Measurements from ENCODE around the gene RPP14. TPM values are rescaled to one million over a fixed set of nuclear protein-coding genes. Genes with fewer than 3 reads are reported as not detected.
"Not testable (repeated sequence)": the region's sequence is repeated elsewhere in the genome, so short reads cannot be mapped to it uniquely, and the experiment has no call there.

RPP14 gene
- total RNA-seq, 1 experiment from 2014 or later: 17.0 TPM

- DNase-seq (ENCODE audit: low spot score): no peak
- in situ Hi-C loops (cut with HindIII; ENCODE audit: low sequenced_read_pairs): no loop called here
Measured at GRCh38 chr3:58326267-58326900, 20.3 kb downstream of the RPP14 start.

- in situ Hi-C loops (cut with HindIII; ENCODE audit: low sequenced_read_pairs): no loop called here
- no peak for DNase-seq (ENCODE audit: low spot score)
Measured at GRCh38 chr3:58329150-58329921, 23.3 kb downstream of the RPP14 start.

GRCh38 chr3:58329922-58330413, 23.9 kb downstream of the RPP14 start:
- in situ Hi-C loops (cut with HindIII; ENCODE audit: low sequenced_read_pairs): no loop called here

GRCh38 chr3:58331593-58332152, 25.6 kb downstream of the RPP14 start:
- no peak for DNase-seq (ENCODE audit: low spot score)
- in situ Hi-C loops (cut with HindIII; ENCODE audit: low sequenced_read_pairs): no loop called here

More at GRCh38 chr3:58329922-58330413, 23.9 kb downstream of the RPP14 start:
- no peak for DNase-seq (ENCODE audit: low spot score)

GRCh38 chr3:58332575-58333188, 26.6 kb downstream of the RPP14 start, which contains the start of gene PXK:
Gene PXK (plus strand): TSS chr3:58332892. CDS start chr3:58332989, 97 bp downstream.
- in situ Hi-C loops (cut with HindIII; ENCODE audit: low sequenced_read_pairs): no loop called here
- DNase-seq (ENCODE audit: low spot score): peak; percentile 78

- in situ Hi-C loops (cut with HindIII; ENCODE audit: low sequenced_read_pairs): no loop called here
Measured at GRCh38 chr3:58333206-58334012, 27.4 kb downstream of the RPP14 start.

GRCh38 chr3:58334013-58334321, 27.9 kb downstream of the RPP14 start:
- DNase-seq (ENCODE audit: low spot score): peak; percentile 21
- in situ Hi-C loops (cut with HindIII; ENCODE audit: low sequenced_read_pairs): no loop called here

More at GRCh38 chr3:58333206-58334012, 27.4 kb downstream of the RPP14 start:
- peak; percentile 59 for DNase-seq (ENCODE audit: low spot score)

- no peak for DNase-seq (ENCODE audit: low spot score)
- in situ Hi-C loops (cut with HindIII; ENCODE audit: low sequenced_read_pairs): no loop called here
Measured at GRCh38 chr3:58334506-58334884, 28.4 kb downstream of the RPP14 start.

GRCh38 chr3:58335652-58335947, 29.6 kb downstream of the RPP14 start:
- in situ Hi-C loops (cut with HindIII; ENCODE audit: low sequenced_read_pairs): no loop called here
- DNase-seq (ENCODE audit: low spot score): no peak

- in situ Hi-C loops (cut with HindIII; ENCODE audit: low sequenced_read_pairs): no loop called here
- DNase-seq (ENCODE audit: low spot score): no peak
Measured at GRCh38 chr3:58336135-58336882, 30.3 kb downstream of the RPP14 start.

GRCh38 chr3:58337190-58337589, 31.1 kb downstream of the RPP14 start:
- DNase-seq (ENCODE audit: low spot score): no peak
- in situ Hi-C loops (cut with HindIII; ENCODE audit: low sequenced_read_pairs): no loop called here

- DNase-seq (ENCODE audit: low spot score); in situ Hi-C loops (cut with HindIII; ENCODE audit: low sequenced_read_pairs): not testable (repeated sequence)
Measured at GRCh38 chr3:58339146-58339545, 33.1 kb downstream of the RPP14 start.

GRCh38 chr3:58340594-58341244, 34.7 kb downstream of the RPP14 start:
- no peak for DNase-seq (ENCODE audit: low spot score)
- in situ Hi-C loops (cut with HindIII; ENCODE audit: low sequenced_read_pairs): no loop called here

- DNase-seq (ENCODE audit: low spot score): no peak
- in situ Hi-C loops (cut with HindIII; ENCODE audit: low sequenced_read_pairs): no loop called here
Measured at GRCh38 chr3:58341376-58341775, 35.3 kb downstream of the RPP14 start.

- DNase-seq (ENCODE audit: low spot score): no peak
- in situ Hi-C loops (cut with HindIII; ENCODE audit: low sequenced_read_pairs): no loop called here
Measured at GRCh38 chr3:58342676-58343075, 36.6 kb downstream of the RPP14 start.

- DNase-seq (ENCODE audit: low spot score): no peak
- in situ Hi-C loops (cut with HindIII; ENCODE audit: low sequenced_read_pairs): no loop called here
Measured at GRCh38 chr3:58345457-58345856, 39.4 kb downstream of the RPP14 start.

- in situ Hi-C loops (cut with HindIII; ENCODE audit: low sequenced_read_pairs): no loop called here
Measured at GRCh38 chr3:58346368-58346767, 40.3 kb downstream of the RPP14 start.

GRCh38 chr3:58347984-58348383, 41.9 kb downstream of the RPP14 start:
- DNase-seq (ENCODE audit: low spot score): no peak
- in situ Hi-C loops (cut with HindIII; ENCODE audit: low sequenced_read_pairs): no loop called here

More at GRCh38 chr3:58346368-58346767, 40.3 kb downstream of the RPP14 start:
- DNase-seq (ENCODE audit: low spot score): no peak
